Panc1 (cell line): ENCODE data around the gene MPND. TPM values are rescaled to one million over a fixed set of nuclear protein-coding genes. Genes with fewer than 3 reads are reported as not detected.

Experiments used
- ATAC-seq: fragments of 200-7000 bp; cut with Tn5 transposase; 2 replicates; pipeline ENCODE4 v1.9.1; 2020; ENCODE audit warnings: mild to moderate bottlenecking, moderate library complexity
- BruUV-seq: library from RNA; stranded (reverse); fragments of 400-500 nt; replicated peaks from 2 replicates; lab custom pipeline; 2021; lab: Mats Ljungman, UMichigan
- CTCF ChIA-PET: fragments of 300-600 bp; sonication (Branson Sonifier 250); formaldehyde crosslinking; loops from one replicate; lab custom pipeline; 2022; ENCODE audit warnings: antibody characterized with exemption; lab: Charles Lee
- POLR2A ChIA-PET: fragments of 300-600 bp; sonication (Branson Sonifier 250); formaldehyde crosslinking; loops from one replicate; lab custom pipeline; 2022; ENCODE audit warnings: antibody characterized with exemption; lab: Charles Lee
- DNase-seq: peaks from one replicate; pipeline ENCODE4 v3.0.0-alpha.2; 2010; ENCODE audit warnings: low read depth, low spot score
- H3K27ac ChIP-seq: 2 replicates; pipeline ENCODE4 v1.5.1; 2011; ENCODE audit warnings: mild to moderate bottlenecking, low read length, inconsistent platforms
- H3K27me3 ChIP-seq: fragments of 200-500 bp; sonication (Bioruptor generic); 2 replicates; pipeline ENCODE4 v1.6.0; 2014; ENCODE audit warnings: low read length, inconsistent platforms; ENCODE audit not compliant: control insufficient read depth, insufficient read depth
- H3K36me3 ChIP-seq: fragments of 200-500 bp; sonication (Bioruptor generic); 2 replicates; pipeline ENCODE4 v1.5.1; 2014; ENCODE audit warnings: inconsistent platforms, mild to moderate bottlenecking, low read length, moderate library complexity; ENCODE audit not compliant: control insufficient read depth, insufficient read depth
- H3K4me1 ChIP-seq: 2 replicates; pipeline ENCODE4 v1.5.1; 2011; ENCODE audit warnings: inconsistent platforms, mild to moderate bottlenecking, low read length, moderate library complexity; ENCODE audit not compliant: control insufficient read depth, insufficient read depth
- H3K4me3 ChIP-seq, 2 experiments: 2 replicates each; pipeline ENCODE4 v1.5.1; 2011 to 2012; ENCODE audit warnings: low read depth in 2 of 2, low read length in 2 of 2, mild to moderate bottlenecking in 2 of 2, inconsistent platforms in 1 of 2, moderate library complexity in 1 of 2
- H3K9me3 ChIP-seq: fragments of 200-500 bp; sonication (Bioruptor generic); 2 replicates; pipeline ENCODE4 v1.5.1; 2014; ENCODE audit warnings: low read depth, mild to moderate bottlenecking, inconsistent platforms, low read length, moderate library complexity; ENCODE audit not compliant: control insufficient read depth, insufficient read depth
- CTCF ChIP-seq: fragments of 450-650 bp; IDR thresholded peaks from 2 replicates; pipeline ENCODE4 v1.5.1; 2017; ENCODE audit warnings: mild to moderate bottlenecking
- POLR2AphosphoS5 ChIP-seq: IDR thresholded peaks from 2 replicates; pipeline ENCODE4 v1.6.1; 2012; ENCODE audit warnings: mild to moderate bottlenecking, low read depth, low read length, moderate library complexity
- SIN3A ChIP-seq: IDR thresholded peaks from 2 replicates; pipeline ENCODE4 v1.6.1; 2012; ENCODE audit warnings: low read depth, mild to moderate bottlenecking, low read length, moderate library complexity, borderline replicate concordance; ENCODE audit not compliant: insufficient read depth
- TCF7L2 ChIP-seq: IDR thresholded peaks from 2 replicates; pipeline ENCODE4 v1.6.1; 2011; ENCODE audit warnings: mild to moderate bottlenecking, low read depth, low read length, inconsistent platforms
- in situ Hi-C: cut with HindIII; loops from 2 replicates; pipeline ENCODE4 v1.10.0; 2016; ENCODE audit warnings: low sequenced_read_pairs, low pct_unique_long_range_greater_than_20kb
- intact Hi-C: fragments of 100-400 bp; cut with micrococcal nuclease; formaldehyde crosslinking; loops from one replicate; pipeline ENCODE4 v1.10.0; 2022; ENCODE audit not compliant: unreplicated experiment
- total RNA-seq: library from RNA; stranded (reverse); gene quantifications from one replicate; pipeline ENCODE4 v1.2.1, GENCODE V29; 2021; ENCODE audit not compliant: unreplicated experiment
- TF ChIP-seq, protein P1 (sequence below), 2 experiments: IDR thresholded peaks; 2 replicates each; pipeline ENCODE4 v1.6.1; 2011 to 2012; ENCODE audit warnings: low read depth in 2 of 2, control low read depth in 1 of 2, low read length in 1 of 2, mild to moderate bottlenecking in 1 of 2, moderate library complexity in 1 of 2; ENCODE audit not compliant: insufficient read depth in 1 of 2

The MPND gene
- total RNA-seq, 1 experiment from 2014 or later: 22.9 TPM

DNA sequence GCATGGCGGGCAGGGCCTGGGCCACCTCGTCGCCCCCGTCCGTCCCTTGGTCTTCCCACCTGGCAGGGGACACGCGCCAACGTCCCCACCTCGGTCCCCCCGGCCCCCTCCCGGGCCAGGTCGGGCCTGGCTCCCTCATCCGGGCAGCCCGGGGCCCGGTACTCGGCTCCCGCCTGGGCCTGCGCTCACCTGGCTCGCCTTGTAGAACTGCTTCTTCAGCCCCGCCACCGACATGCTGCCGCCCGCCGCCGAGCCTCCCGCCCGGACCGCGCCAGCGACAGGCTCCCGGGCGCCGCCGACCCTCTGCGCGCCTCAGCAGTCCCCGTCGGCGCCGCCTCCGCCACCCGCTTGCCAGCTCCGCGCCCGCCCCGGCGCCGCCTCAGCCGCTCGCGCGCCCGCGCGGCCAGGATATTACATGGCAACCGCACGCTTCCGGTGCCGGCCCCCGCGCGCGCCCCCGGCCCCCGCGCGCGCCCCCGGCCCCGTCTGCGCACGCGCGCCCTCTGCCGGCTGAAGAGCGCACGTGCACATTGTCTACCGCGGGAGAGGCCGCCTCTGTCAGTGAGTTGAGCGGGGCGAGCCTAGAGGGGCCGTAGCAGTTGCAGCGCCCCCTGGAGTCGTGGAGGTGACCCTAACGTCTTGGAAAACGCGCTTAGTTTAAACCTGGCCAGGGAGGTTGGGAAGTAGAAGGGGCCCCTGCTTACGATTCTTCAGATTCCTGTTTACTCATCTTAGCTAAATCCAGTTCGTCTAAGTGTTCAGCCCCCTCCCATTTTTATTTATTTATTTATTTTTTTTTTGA is 57.0 kb downstream of the MPND start, which contains the start of gene SH3GL1:
Gene SH3GL1, minus strand, starts transcription at position 413 of the 802 bp plus-strand sequence. Its CDS starts 179 bp downstream, at position 234.
- in situ Hi-C loops: no loop called here
- no TSS peak for BruUV-seq

DNA sequence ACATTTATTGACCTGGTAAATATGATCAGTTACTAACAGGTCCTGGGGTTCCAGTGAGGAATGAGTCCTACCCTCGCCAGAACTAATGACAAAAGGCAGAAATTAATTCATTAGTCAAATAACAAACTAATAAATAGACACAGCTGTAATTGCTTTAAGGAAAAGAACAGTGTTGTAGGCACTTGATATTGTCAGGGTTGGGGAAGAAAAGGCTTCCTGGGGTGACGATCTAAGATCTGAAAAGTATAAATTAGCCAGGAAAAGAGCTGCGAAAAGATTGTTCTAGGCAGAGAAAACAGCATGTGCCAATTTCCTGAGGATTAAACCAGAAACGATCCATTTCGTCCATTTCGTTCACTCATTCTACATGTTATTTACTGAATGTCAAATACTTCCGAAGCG is 58.4 kb downstream of the MPND start:
- intact Hi-C loops: loop anchor here (5.0 kb wide), 1 partner anchor 34 kb away; no protein-coding TSS in a partner anchor
- in situ Hi-C loops: no loop called here
- POLR2A ChIA-PET: no interaction called here
- Histone ChIP-seq H3K9me3 (no peaks in the 10 kb centered on the region), H3K27me3 (no peaks in the 10 kb centered on the region), H3K4me3 (peak overlapping the region; percentile 68 to 84), H3K27ac (peak overlapping the region; percentile 86), H3K4me1 (peaks cover 10% of the 10 kb centered on the region), H3K36me3 (peaks cover 2% of the 10 kb centered on the region; the same call in 1 of the 2 replicates)
- TF ChIP-seq POLR2AphosphoS5 (no peak), TCF7L2 (no peak), CTCF (no peak), SIN3A (no peak)
- TF ChIP-seq, protein P1, sequence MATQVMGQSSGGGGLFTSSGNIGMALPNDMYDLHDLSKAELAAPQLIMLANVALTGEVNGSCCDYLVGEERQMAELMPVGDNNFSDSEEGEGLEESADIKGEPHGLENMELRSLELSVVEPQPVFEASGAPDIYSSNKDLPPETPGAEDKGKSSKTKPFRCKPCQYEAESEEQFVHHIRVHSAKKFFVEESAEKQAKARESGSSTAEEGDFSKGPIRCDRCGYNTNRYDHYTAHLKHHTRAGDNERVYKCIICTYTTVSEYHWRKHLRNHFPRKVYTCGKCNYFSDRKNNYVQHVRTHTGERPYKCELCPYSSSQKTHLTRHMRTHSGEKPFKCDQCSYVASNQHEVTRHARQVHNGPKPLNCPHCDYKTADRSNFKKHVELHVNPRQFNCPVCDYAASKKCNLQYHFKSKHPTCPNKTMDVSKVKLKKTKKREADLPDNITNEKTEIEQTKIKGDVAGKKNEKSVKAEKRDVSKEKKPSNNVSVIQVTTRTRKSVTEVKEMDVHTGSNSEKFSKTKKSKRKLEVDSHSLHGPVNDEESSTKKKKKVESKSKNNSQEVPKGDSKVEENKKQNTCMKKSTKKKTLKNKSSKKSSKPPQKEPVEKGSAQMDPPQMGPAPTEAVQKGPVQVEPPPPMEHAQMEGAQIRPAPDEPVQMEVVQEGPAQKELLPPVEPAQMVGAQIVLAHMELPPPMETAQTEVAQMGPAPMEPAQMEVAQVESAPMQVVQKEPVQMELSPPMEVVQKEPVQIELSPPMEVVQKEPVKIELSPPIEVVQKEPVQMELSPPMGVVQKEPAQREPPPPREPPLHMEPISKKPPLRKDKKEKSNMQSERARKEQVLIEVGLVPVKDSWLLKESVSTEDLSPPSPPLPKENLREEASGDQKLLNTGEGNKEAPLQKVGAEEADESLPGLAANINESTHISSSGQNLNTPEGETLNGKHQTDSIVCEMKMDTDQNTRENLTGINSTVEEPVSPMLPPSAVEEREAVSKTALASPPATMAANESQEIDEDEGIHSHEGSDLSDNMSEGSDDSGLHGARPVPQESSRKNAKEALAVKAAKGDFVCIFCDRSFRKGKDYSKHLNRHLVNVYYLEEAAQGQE (IDR thresholded peaks at IDR 0.05; ENCODE audit: insufficient read depth in 1 of 2, low read depth in 2 of 2, low read length in 1 of 2): no peak
- ATAC-seq (no peak), DNase-seq (no peak)
- CTCF ChIA-PET: no interaction called here
- no TSS peak for BruUV-seq

More for the DNA sequence above, 57.0 kb downstream of the MPND start, which contains the start of gene SH3GL1:
- POLR2A ChIA-PET: interaction anchor here (0.5 kb wide), 1 partner anchor 34 kb away, joined by 3 read pairs; no protein-coding TSS in a partner anchor
- H3K9me3 ChIP-seq: no peaks in the 10 kb centered on the region
- ATAC-seq (peak; percentile 85), DNase-seq (peak; percentile 45)
- intact Hi-C loops: loop anchor here (5.0 kb wide), 1 partner anchor 33 kb away; no protein-coding TSS in a partner anchor
- peak within 1 kb of the TSS; percentile 89 for H3K27ac ChIP-seq
- H3K27me3 ChIP-seq: no peaks in the 10 kb centered on the region
- CTCF ChIA-PET: interaction anchor here (0.6 to 0.7 kb wide), 5 partner anchors 8 to 156 kb away, joined by 3 to 6 read pairs (median 3); no protein-coding TSS in a partner anchor
- H3K4me3 ChIP-seq: peak within 1 kb of the TSS; percentile 80 to 92
- H3K36me3 ChIP-seq: peaks cover 2% of the 10 kb centered on the region; the same call in 1 of the 2 replicates
- TF ChIP-seq CTCF (peak; percentile 99), POLR2AphosphoS5 (peak; percentile 23; the same call in 1 of the 2 replicates)
- TF ChIP-seq, protein P1 (IDR thresholded peaks at IDR 0.05; ENCODE audit: insufficient read depth in 1 of 2, low read depth in 2 of 2, low read length in 1 of 2): no peak
- H3K4me1 ChIP-seq: peaks cover 10% of the 10 kb centered on the region
